Activated CD4-positive, alpha-beta T cell treated with anti-CD3 and anti-CD28 coated beads, Interleukin-2, amount 10 ng/mL, durations not matched to agents 7 days and 5 days (primary cell): ENCODE measurements around the gene MRPL55. TPM values are rescaled to one million over a fixed set of nuclear protein-coding genes. Genes with fewer than 3 reads are reported as not detected.
A peak's percentile ranks its signal among the peaks of the same experiment; 100 is the strongest.

Experiments
- CTCF ChIA-PET: fragments of 350-600 bp; sonication (Branson Sonifier 250); formaldehyde crosslinking; loops from one replicate; lab custom pipeline; 2021; ENCODE audit warnings: antibody characterized with exemption; lab: Charles Lee
- POLR2A ChIA-PET: fragments of 350-600 bp; sonication (Branson Sonifier 250); formaldehyde crosslinking; loops from one replicate; lab custom pipeline; 2021; ENCODE audit warnings: antibody characterized with exemption; lab: Charles Lee
- DNase-seq: peaks from one replicate; pipeline ENCODE4 v3.0.0-alpha.2; 2020
- H3K27ac Mint-ChIP-seq: one replicate; pipeline ENCODE4 v1.8.0; 2021; ENCODE audit warnings: mild to moderate bottlenecking, moderate library complexity, mixed read lengths
- H3K27me3 Mint-ChIP-seq: one replicate; pipeline ENCODE4 v1.8.0; 2021; ENCODE audit warnings: mixed read lengths
- H3K36me3 Mint-ChIP-seq: one replicate; pipeline ENCODE4 v1.8.0; 2021; ENCODE audit warnings: low read depth, mixed read lengths
- H3K4me1 Mint-ChIP-seq: one replicate; pipeline ENCODE4 v1.8.0; 2021; ENCODE audit warnings: mixed read lengths
- H3K4me3 Mint-ChIP-seq: one replicate; pipeline ENCODE4 v1.8.0; 2021; ENCODE audit warnings: mild to moderate bottlenecking, moderate library complexity, mixed read lengths
- H3K9me3 Mint-ChIP-seq: one replicate; pipeline ENCODE4 v1.8.0; 2021; ENCODE audit warnings: mixed read lengths
- total RNA-seq, 2 experiments: library from RNA; stranded (reverse); gene quantifications; one replicate each; pipeline ENCODE4 v1.2.3, GENCODE V29; 2021

MRPL55 gene
- total RNA-seq, 2 experiments from 2014 or later: 38.6 to 44.1 TPM

DNA sequence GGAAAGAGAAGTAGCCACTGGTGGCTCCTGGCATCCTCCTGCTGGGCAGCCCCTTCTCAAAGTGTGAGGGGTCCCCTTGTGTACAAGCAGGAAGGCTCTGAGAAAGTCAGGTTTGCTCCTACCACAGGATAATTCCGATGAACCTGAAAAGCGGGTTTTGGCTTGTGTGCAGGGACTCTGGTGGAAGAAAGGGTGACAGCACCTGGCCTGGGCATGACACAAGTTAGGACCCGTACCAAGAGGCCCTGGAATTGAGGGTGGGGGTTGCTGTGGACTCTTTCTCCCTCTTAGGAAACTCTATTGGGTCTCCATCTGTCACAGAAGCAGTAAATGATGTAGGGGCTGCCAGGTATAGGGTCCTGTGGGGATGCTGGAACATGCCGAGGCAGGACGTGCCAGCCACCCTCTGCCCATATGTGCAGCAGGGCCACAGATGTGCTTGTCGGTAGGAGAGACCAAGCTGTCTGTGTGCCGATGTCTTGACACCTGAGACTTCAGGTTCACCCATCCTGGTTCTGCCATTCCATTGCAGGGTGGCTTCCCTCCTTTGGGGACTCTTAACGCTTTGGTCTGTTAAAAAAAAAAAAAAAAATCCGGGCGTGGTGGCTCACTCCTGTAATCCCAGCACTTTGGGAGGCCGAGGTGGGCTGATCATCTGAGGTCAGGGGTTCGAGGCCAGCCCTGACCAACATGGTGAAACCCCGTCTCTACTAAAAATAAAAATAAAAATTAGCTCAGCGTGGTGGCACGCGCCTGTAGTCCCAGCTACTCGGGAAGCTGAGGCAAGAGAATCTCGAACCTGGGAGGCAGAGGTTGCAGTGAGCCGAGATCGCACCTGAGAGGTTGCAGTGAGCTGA is 15.8 kb downstream of the MRPL55 start:
- ChIA-PET CTCF (interaction anchor here (0.6 to 1.2 kb wide), 3 partner anchors 9 to 364 kb away, joined by 3 to 5 read pairs (median 4); no protein-coding TSS in a partner anchor), POLR2A (no interaction called here)
- Mint-ChIP-seq H3K27me3 (no peaks in the 10 kb centered on the region), H3K9me3 (peaks cover 19% of the 10 kb centered on the region), H3K4me3 (no peak overlapping the region), H3K27ac (no peak overlapping the region), H3K4me1 (peaks cover 46% of the 10 kb centered on the region), H3K36me3 (peaks cover 79% of the 10 kb centered on the region)
- no peak for DNase-seq

GRCh38 chr1:228092342-228093049 is 16.6 kb downstream of the MRPL55 start:
- POLR2A ChIA-PET: interaction anchor here (0.6 kb wide), 1 partner anchor 344 kb away, joined by 4 read pairs; no protein-coding TSS in a partner anchor
- CTCF ChIA-PET: interaction anchor here (1.2 to 1.6 kb wide), 2 partner anchors 9 to 10 kb away, joined by 4 read pairs; partner anchors contain the start of gene ARF1

GRCh38 chr1:228091084-228091483 is 18.0 kb downstream of the MRPL55 start:
- Mint-ChIP-seq H3K27ac (peak overlapping the region; percentile 15), H3K27me3 (no peaks in the 10 kb centered on the region), H3K36me3 (peaks cover 84% of the 10 kb centered on the region), H3K4me1 (peaks cover 64% of the 10 kb centered on the region), H3K9me3 (peaks cover 19% of the 10 kb centered on the region), H3K4me3 (no peak overlapping the region)
- ChIA-PET CTCF (interaction anchor here (1.4 to 1.6 kb wide), 4 partner anchors 9 to 49 kb away, joined by 3 to 8 read pairs (median 4); partner anchors contain the start of genes ARF1 and GUK1), POLR2A (no interaction called here)
- no peak for DNase-seq

More at GRCh38 chr1:228092342-228093049, 16.6 kb downstream of the MRPL55 start:
- Mint-ChIP-seq H3K9me3 (peaks cover 19% of the 10 kb centered on the region), H3K4me3 (no peak overlapping the region), H3K27ac (no peak overlapping the region), H3K27me3 (no peaks in the 10 kb centered on the region), H3K36me3 (peaks cover 82% of the 10 kb centered on the region), H3K4me1 (peaks cover 53% of the 10 kb centered on the region)
- no peak for DNase-seq

DNA sequence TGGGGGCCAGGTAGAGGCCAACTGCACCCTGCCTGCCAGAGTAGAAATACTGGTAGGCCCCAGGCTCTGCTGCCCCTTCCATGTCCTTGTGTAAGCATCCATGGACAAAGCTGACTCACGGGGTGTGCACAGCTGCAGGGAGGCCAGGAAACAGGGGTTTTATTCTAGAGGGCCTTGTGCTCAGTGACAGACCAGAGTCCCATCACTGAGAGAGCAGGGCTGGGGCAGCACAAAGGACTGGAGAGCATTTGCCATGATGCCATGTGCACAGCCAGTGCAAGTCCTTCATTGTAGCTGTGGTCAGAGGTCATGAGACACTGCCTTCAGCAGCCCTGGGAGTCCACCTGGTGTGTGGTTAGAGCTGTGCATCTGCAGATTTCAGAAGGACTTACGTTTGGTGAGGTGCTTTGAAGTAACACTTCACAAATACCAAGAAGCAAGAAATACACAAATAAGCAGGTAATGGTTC is 18.5 kb downstream of the MRPL55 start:
- ChIA-PET CTCF (interaction anchor here (1.4 to 1.6 kb wide), 3 partner anchors 10 to 50 kb away, joined by 3 to 8 read pairs (median 4); partner anchors contain the start of gene GUK1), POLR2A (no interaction called here)
- Mint-ChIP-seq H3K9me3 (peaks cover 16% of the 10 kb centered on the region), H3K4me1 (peaks cover 65% of the 10 kb centered on the region), H3K27me3 (no peaks in the 10 kb centered on the region), H3K36me3 (peaks cover 80% of the 10 kb centered on the region), H3K4me3 (no peak overlapping the region), H3K27ac (no peak overlapping the region)
- no peak for DNase-seq

- ChIA-PET CTCF (interaction anchor here (1.5 to 1.6 kb wide), 2 partner anchors 48 to 50 kb away, joined by 3 read pairs; partner anchors contain the start of gene GUK1), POLR2A (no interaction called here)
- peaks cover 9% of the 10 kb centered on the region for H3K9me3 Mint-ChIP-seq
- peak overlapping the region; percentile 0 for H3K27ac Mint-ChIP-seq
- no peaks in the 10 kb centered on the region for H3K27me3 Mint-ChIP-seq
- no peak for DNase-seq
- H3K4me3 Mint-ChIP-seq: no peak overlapping the region
- H3K4me1 Mint-ChIP-seq: peaks cover 70% of the 10 kb centered on the region
- peaks cover 79% of the 10 kb centered on the region for H3K36me3 Mint-ChIP-seq
These were observed 19.3 kb downstream of the MRPL55 start for GRCh38 chr1:228089519-228090380.

DNA sequence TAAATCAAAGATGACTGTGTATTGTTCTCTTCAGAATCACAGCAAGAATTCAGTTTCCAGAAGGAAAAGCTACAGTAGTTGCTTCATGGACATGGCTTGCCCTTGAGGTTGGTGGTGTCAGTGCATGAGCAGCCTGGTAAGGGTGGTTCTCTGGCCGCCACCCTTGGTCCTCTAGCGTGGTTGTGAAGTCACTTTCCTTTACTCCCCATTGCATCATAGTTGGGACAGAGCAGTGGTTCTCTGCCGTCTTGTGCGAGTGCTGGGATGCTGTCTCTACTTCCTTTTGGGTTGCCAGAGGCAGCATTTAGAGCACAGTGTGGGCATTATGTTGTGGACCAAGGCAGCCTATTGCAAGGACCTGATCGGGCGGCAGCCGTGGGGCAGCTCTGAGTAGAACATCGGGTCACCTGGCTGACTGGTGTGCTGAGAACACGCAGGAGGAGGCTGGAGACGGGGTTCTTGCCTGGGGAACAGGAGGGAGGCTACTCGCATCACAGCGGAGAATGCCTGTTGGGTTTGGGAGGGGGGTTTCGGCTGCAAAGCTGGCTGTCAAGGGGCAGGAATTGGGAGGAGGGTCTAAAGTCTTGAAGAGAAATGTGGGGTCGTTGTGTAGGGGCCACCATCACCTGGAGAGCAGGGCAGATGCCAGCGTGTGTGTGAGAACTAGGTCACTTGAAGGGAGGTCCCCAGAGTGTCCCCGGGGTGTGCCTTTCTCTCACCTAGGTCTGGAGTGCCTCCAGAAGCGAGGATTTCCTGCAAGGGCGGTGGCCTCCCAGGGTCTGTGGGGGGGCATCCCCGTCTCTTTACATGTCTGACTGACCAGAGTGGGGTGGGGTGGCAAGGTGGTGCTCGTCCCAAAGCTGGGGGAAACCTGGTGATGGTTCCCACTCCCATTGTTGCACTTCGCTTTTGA is 20.3 kb downstream of the MRPL55 start:
- Mint-ChIP-seq H3K27me3 (no peaks in the 10 kb centered on the region), H3K4me3 (no peak overlapping the region), H3K9me3 (no peaks in the 10 kb centered on the region), H3K27ac (peak overlapping the region; percentile 55), H3K36me3 (peaks cover 80% of the 10 kb centered on the region), H3K4me1 (peaks cover 79% of the 10 kb centered on the region)
- POLR2A ChIA-PET: no interaction called here
- CTCF ChIA-PET: interaction anchor here (1.5 to 1.6 kb wide), 2 partner anchors 49 to 51 kb away, joined by 3 read pairs; partner anchors contain the start of gene GUK1
- no peak for DNase-seq

GRCh38 chr1:228087771-228088251 is 21.3 kb downstream of the MRPL55 start:
- ChIA-PET CTCF (interaction anchor here (1.5 kb wide), 1 partner anchor 50 kb away, joined by 3 read pairs; no protein-coding TSS in a partner anchor), POLR2A (no interaction called here)
- no peak for DNase-seq
- Mint-ChIP-seq H3K27me3 (no peaks in the 10 kb centered on the region), H3K27ac (peak overlapping the region; percentile 80), H3K36me3 (peaks cover 83% of the 10 kb centered on the region), H3K9me3 (no peaks in the 10 kb centered on the region), H3K4me3 (peak overlapping the region; percentile 18), H3K4me1 (peaks cover 81% of the 10 kb centered on the region)

GRCh38 chr1:228085287-228085951 is 23.7 kb downstream of the MRPL55 start:
- Mint-ChIP-seq H3K27me3 (no peaks in the 10 kb centered on the region), H3K9me3 (no peaks in the 10 kb centered on the region), H3K4me3 (peak overlapping the region; percentile 92), H3K36me3 (peaks cover 59% of the 10 kb centered on the region), H3K4me1 (peaks cover 69% of the 10 kb centered on the region), H3K27ac (peak overlapping the region; percentile 95)
- POLR2A ChIA-PET: no interaction called here
- no peak for DNase-seq
- CTCF ChIA-PET: interaction anchor here (1.1 kb wide), 1 partner anchor 14 kb away, joined by 3 read pairs; no protein-coding TSS in a partner anchor

DNA sequence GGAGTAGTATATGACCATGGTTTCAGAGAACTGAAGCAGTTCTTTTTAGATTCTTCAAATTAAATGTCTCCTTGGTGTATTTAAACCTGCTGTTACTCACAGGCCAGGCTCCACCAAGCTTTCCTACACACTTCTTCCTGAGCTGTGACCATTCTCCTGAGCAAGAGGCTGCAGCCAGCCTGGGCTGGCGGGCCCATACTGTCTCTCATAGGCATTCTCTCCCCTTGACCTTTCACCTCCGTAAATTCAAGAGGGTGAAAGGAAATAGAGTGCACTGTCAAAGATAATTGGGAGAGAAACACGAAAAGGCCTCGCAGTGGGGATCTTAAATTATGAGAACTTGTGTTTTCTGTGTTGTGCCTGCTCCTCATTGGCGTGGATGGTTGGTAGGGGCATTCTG is 24.3 kb downstream of the MRPL55 start:
- Mint-ChIP-seq H3K27me3 (no peaks in the 10 kb centered on the region), H3K9me3 (no peaks in the 10 kb centered on the region), H3K4me1 (peaks cover 67% of the 10 kb centered on the region), H3K4me3 (peak overlapping the region; percentile 92), H3K36me3 (peaks cover 55% of the 10 kb centered on the region), H3K27ac (peak overlapping the region; percentile 95)
- POLR2A ChIA-PET: no interaction called here
- CTCF ChIA-PET: interaction anchor here (1.1 to 1.4 kb wide), 2 partner anchors 15 to 80 kb away, joined by 3 read pairs; no protein-coding TSS in a partner anchor
- no peak for DNase-seq

GRCh38 chr1:228084325-228084724 is 24.8 kb downstream of the MRPL55 start:
- ChIA-PET POLR2A (no interaction called here), CTCF (interaction anchor here (0.7 to 1.4 kb wide), 3 partner anchors 15 to 920 kb away, joined by 3 read pairs; no protein-coding TSS in a partner anchor)
- Mint-ChIP-seq H3K27me3 (no peaks in the 10 kb centered on the region), H3K36me3 (peaks cover 51% of the 10 kb centered on the region), H3K4me3 (peak overlapping the region; percentile 92), H3K27ac (peak overlapping the region; percentile 95), H3K4me1 (peaks cover 65% of the 10 kb centered on the region), H3K9me3 (no peaks in the 10 kb centered on the region)
- no peak for DNase-seq
